Hepatocyte (in vitro differentiated cells): ENCODE results near the gene MAGI2. TPM values are rescaled to one million over a fixed set of nuclear protein-coding genes. Genes with fewer than 3 reads are reported as not detected.

Experiments used
- DNase-seq: peaks from one replicate; pipeline ENCODE4 v3.0.0-alpha.2; 2016; ENCODE audit warnings: low spot score
- H2AFZ ChIP-seq: fragments of 200-600 bp; sonication (generic); 2 replicates; pipeline ENCODE4 v1.6.0; 2016; ENCODE audit warnings: antibody characterized with exemption, mild to moderate bottlenecking
- H3K27ac ChIP-seq: fragments of 200-600 bp; sonication (generic); 2 replicates; pipeline ENCODE4 v1.5.1; 2016; ENCODE audit warnings: mild to moderate bottlenecking
- H3K27me3 ChIP-seq: fragments of 200-600 bp; sonication (generic); 2 replicates; pipeline ENCODE4 v1.6.1; 2016
- H3K36me3 ChIP-seq: fragments of 200-600 bp; sonication (generic); replicated peaks from 2 replicates; pipeline ENCODE4 v1.5.1; 2016; ENCODE audit warnings: low read depth; ENCODE audit not compliant: insufficient read depth
- H3K4me1 ChIP-seq: fragments of 200-600 bp; sonication (generic); 2 replicates; pipeline ENCODE4 v1.5.1; 2016; ENCODE audit warnings: mild to moderate bottlenecking, moderate library complexity; ENCODE audit not compliant: insufficient read depth
- H3K4me2 ChIP-seq: fragments of 200-600 bp; sonication (generic); 2 replicates; pipeline ENCODE4 v1.6.0; 2016
- H3K4me3 ChIP-seq: fragments of 200-600 bp; sonication (generic); 2 replicates; pipeline ENCODE4 v1.5.1; 2016; ENCODE audit warnings: mild to moderate bottlenecking
- H3K79me2 ChIP-seq: fragments of 200-600 bp; sonication (generic); 2 replicates; pipeline ENCODE4 v1.6.0; 2017; ENCODE audit warnings: mild to moderate bottlenecking
- H3K9me2 ChIP-seq: fragments of 200-600 bp; sonication (generic); replicated peaks from 2 replicates; pipeline ENCODE4 v1.6.0; 2017; ENCODE audit warnings: mild to moderate bottlenecking; ENCODE audit not compliant: insufficient read depth
- H3K9me3 ChIP-seq: fragments of 200-600 bp; sonication (generic); 2 replicates; pipeline ENCODE4 v1.5.1; 2016; ENCODE audit warnings: low read depth, mild to moderate bottlenecking
- H4K20me1 ChIP-seq: fragments of 200-600 bp; sonication (generic); 2 replicates; pipeline ENCODE4 v1.6.0; 2016; ENCODE audit warnings: mild to moderate bottlenecking; ENCODE audit not compliant: insufficient read depth, poor library complexity, severe bottlenecking
- CTCF ChIP-seq: fragments of 200-600 bp; sonication (generic); IDR thresholded peaks from 2 replicates; pipeline ENCODE4 v1.5.1; 2016; ENCODE audit warnings: antibody characterized with exemption, mild to moderate bottlenecking; ENCODE audit not compliant: poor library complexity
- EZH2 ChIP-seq: fragments of 200-600 bp; sonication (generic); IDR thresholded peaks from 2 replicates; pipeline ENCODE4 v1.6.1; 2016; ENCODE audit warnings: antibody characterized with exemption, mild to moderate bottlenecking, borderline replicate concordance
- EZH2phosphoT487 ChIP-seq: fragments of 200-600 bp; sonication (generic); IDR thresholded peaks from one replicate; pipeline ENCODE4 v1.6.1; 2018; ENCODE audit warnings: antibody characterized with exemption, mild to moderate bottlenecking, low read depth, moderate library complexity; ENCODE audit not compliant: unreplicated experiment, severe bottlenecking
- WGBS: methylation state at CpG from one replicate; pipeline ENCODE4 v1.1.6; 2016; ENCODE audit warnings: low lambda C conversion rate; ENCODE audit errors: missing lambda C conversion rate; 5-methylcytosine and 5-hydroxymethylcytosine counted together
- polyA plus RNA-seq: library from polyadenylated mRNA; unstranded; fragments of >200 nt; fragmentation: Nextera tagmentation; extraction: Ambion mirVana; gene quantifications from 2 replicates; pipeline ENCODE4 v1.2.1, GENCODE V29; 2016
- total RNA-seq: library from RNA; depleted of rRNA; stranded (reverse); fragments of >200 nt; gene quantifications from 2 replicates; pipeline ENCODE4 v1.2.3, GENCODE V29; 2014

MAGI2 gene
- total and polyA plus RNA-seq, 2 experiments from 2014 or later = 3.1 to 6.7 TPM

- Histone ChIP-seq H3K4me2 (no peak overlapping the region), H3K9me2 (no peaks in the 10 kb centered on the region), H3K27ac (no peak overlapping the region), H4K20me1 (no peaks in the 10 kb centered on the region), H3K4me1 (no peaks in the 10 kb centered on the region), H2AFZ (no peak overlapping the region), H3K4me3 (no peak overlapping the region), H3K9me3 (no peaks in the 10 kb centered on the region), H3K36me3 (no peaks in the 10 kb centered on the region), H3K27me3 (no peaks in the 10 kb centered on the region), H3K79me2 (no peaks in the 10 kb centered on the region)
- TF ChIP-seq EZH2 (no peak), EZH2phosphoT487 (no peak), CTCF (no peak)
- DNase-seq = no peak
Measured at GRCh38 chr7:78702770-78703169, 750.7 kb downstream of the MAGI2 start.

GRCh38 chr7:78695826-78696225, 757.6 kb downstream of the MAGI2 start:
- no peaks in the 10 kb centered on the region for H4K20me1 ChIP-seq
- no peaks in the 10 kb centered on the region for H3K9me3 ChIP-seq
- no peak overlapping the region for H2AFZ ChIP-seq
- no peak overlapping the region for H3K27ac ChIP-seq
- no peaks in the 10 kb centered on the region for H3K9me2 ChIP-seq
- no peak overlapping the region for H3K4me2 ChIP-seq
- no peak for DNase-seq
- no peaks in the 10 kb centered on the region for H3K36me3 ChIP-seq
- H3K79me2 ChIP-seq = no peaks in the 10 kb centered on the region
- no peak overlapping the region for H3K4me3 ChIP-seq
- no peaks in the 10 kb centered on the region for H3K27me3 ChIP-seq
- H3K4me1 ChIP-seq = no peaks in the 10 kb centered on the region
- TF ChIP-seq CTCF = no peak
- TF ChIP-seq EZH2phosphoT487 = no peak
- no peak for TF ChIP-seq EZH2

- 75% methylated on average over 3 of the region's 3 CpGs for WGBS
- H3K79me2 ChIP-seq = no peaks in the 10 kb centered on the region
Measured at GRCh38 chr7:78691584-78691983, 761.9 kb downstream of the MAGI2 start.

More at GRCh38 chr7:78691584-78691983, 761.9 kb downstream of the MAGI2 start:
- no peak for DNase-seq
- Histone ChIP-seq H3K9me3 (no peaks in the 10 kb centered on the region), H2AFZ (no peak overlapping the region), H3K4me3 (no peak overlapping the region), H3K27me3 (no peaks in the 10 kb centered on the region), H3K9me2 (no peaks in the 10 kb centered on the region), H3K36me3 (no peaks in the 10 kb centered on the region), H4K20me1 (no peaks in the 10 kb centered on the region), H3K4me1 (no peaks in the 10 kb centered on the region), H3K4me2 (no peak overlapping the region), H3K27ac (no peak overlapping the region)
- TF ChIP-seq EZH2phosphoT487 = no peak
- TF ChIP-seq CTCF = no peak
- no peak for TF ChIP-seq EZH2
